Loucy (cell line): ENCODE results near the gene ICAM4.

Experiments used
- H2AFZ ChIP-seq: fragments of 200-600 bp; sonication (generic); 2 replicates; pipeline ENCODE4 v1.6.0; 2016; ENCODE audit warnings: antibody characterized with exemption, mild to moderate bottlenecking, low read length, moderate library complexity
- H3F3A ChIP-seq: fragments of 200-600 bp; 2 replicates; pipeline ENCODE4 v1.6.0; 2016; ENCODE audit warnings: antibody characterized with exemption, low read depth, mild to moderate bottlenecking
- H3K27me3 ChIP-seq: fragments of 200-600 bp; sonication (generic); 2 replicates; pipeline ENCODE4 v1.6.1; 2014; ENCODE audit warnings: low read length, mild to moderate bottlenecking; ENCODE audit not compliant: insufficient read depth, poor library complexity, severe bottlenecking
- H3K36me3 ChIP-seq: fragments of 200-600 bp; sonication (generic); 2 replicates; pipeline ENCODE4 v1.6.1; 2016; ENCODE audit warnings: low read length; ENCODE audit not compliant: insufficient read depth
- H3K4me1 ChIP-seq: fragments of 200-600 bp; sonication (generic); 2 replicates; pipeline ENCODE4 v1.5.1; 2014; ENCODE audit warnings: low read length, mild to moderate bottlenecking; ENCODE audit not compliant: insufficient read depth, poor library complexity, severe bottlenecking
- H3K4me2 ChIP-seq: fragments of 200-600 bp; sonication (generic); 2 replicates; pipeline ENCODE4 v1.6.0; 2014; ENCODE audit warnings: antibody characterized with exemption, low read length, low read depth, mild to moderate bottlenecking; ENCODE audit not compliant: poor library complexity, severe bottlenecking
- H3K4me3 ChIP-seq: fragments of 200-600 bp; sonication (generic); 2 replicates; pipeline ENCODE4 v1.5.1; 2014; ENCODE audit warnings: low read length, mild to moderate bottlenecking, mixed read lengths; ENCODE audit not compliant: poor library complexity, severe bottlenecking
- H3K79me2 ChIP-seq: fragments of 200-600 bp; sonication (generic); 2 replicates; pipeline ENCODE4 v1.6.1; 2014; ENCODE audit warnings: low read length; ENCODE audit not compliant: insufficient read depth
- H3K9ac ChIP-seq: fragments of 200-600 bp; sonication (generic); 2 replicates; pipeline ENCODE4 v1.6.0; 2014; ENCODE audit warnings: mild to moderate bottlenecking, low read depth, low read length, moderate library complexity; ENCODE audit not compliant: poor library complexity, severe bottlenecking
- H3K9me2 ChIP-seq: fragments of 200-600 bp; sonication (generic); replicated peaks from 2 replicates; pipeline ENCODE4 v1.6.1; 2016; ENCODE audit warnings: low read depth, low read length, mixed read lengths
- H3K9me3 ChIP-seq: fragments of 200-600 bp; sonication (generic); 2 replicates; pipeline ENCODE4 v1.6.1; 2014; ENCODE audit warnings: mild to moderate bottlenecking, antibody characterized with exemption, low read length, low read depth; ENCODE audit not compliant: insufficient read depth
- H4K20me1 ChIP-seq: fragments of 200-600 bp; sonication (generic); 2 replicates; pipeline ENCODE4 v1.6.0; 2014; ENCODE audit warnings: antibody characterized with exemption, low read length, mild to moderate bottlenecking; ENCODE audit not compliant: insufficient read depth, poor library complexity, severe bottlenecking
- EZH2phosphoT487 ChIP-seq: fragments of 200-600 bp; IDR thresholded peaks from 2 replicates; pipeline ENCODE4 v1.6.1; 2018; ENCODE audit warnings: antibody characterized with exemption, mild to moderate bottlenecking, moderate library complexity, borderline replicate concordance
- TF ChIP-seq, protein P1 (sequence below): fragments of 200-600 bp; sonication (generic); conservative IDR thresholded peaks from 2 replicates; pipeline ENCODE4 v1.5.1; 2014; ENCODE audit warnings: mild to moderate bottlenecking, antibody characterized with exemption, low read length

The ICAM4 gene

DNA sequence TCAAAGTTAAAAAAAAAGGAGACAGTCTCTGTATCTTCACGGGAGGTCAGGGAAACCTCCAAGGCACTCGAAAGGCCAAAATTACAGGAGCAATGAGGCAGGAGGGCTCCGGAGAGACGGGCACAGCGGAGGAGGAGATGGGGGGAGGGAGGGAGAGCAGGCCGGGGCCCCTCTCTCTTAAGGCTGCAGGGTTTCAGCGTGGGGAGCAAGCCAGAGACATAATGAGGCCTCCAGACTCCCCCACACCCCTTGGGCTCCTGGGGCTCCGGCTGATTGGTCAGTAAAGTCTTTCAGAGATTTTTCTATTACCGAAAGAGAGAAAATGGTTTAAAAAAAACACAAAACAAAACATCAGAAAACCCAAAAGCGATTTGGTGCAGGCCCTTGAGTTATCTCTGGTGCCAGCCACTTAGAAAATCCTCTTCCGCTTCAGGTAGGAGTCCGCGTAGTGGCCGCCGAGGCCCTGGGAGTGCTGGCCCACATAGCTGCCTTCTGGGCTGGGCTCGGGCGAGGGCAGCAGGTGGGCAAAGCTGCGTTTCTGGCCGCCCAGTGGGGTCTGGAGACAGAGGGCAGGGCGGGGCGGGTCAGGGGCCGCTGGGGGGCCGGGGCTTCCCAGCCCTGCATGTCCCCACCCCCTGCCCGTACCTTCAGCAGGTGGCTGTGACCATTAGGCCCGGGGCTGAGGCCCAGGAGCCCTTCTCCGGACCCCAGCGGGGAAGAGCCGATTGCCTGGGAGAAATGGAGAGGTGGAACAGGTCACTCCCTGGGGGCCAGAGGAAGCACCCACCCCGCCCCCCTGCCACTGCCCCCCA lies 30.5 kb downstream of the ICAM4 start:
- Histone ChIP-seq H3K4me2 (no peak overlapping the region), H3K27me3 (no peaks in the 10 kb centered on the region), H4K20me1 (no peaks in the 10 kb centered on the region), H3K4me1 (peaks cover 5% of the 10 kb centered on the region), H3F3A (peaks cover 6% of the 10 kb centered on the region; the same call in 1 of the 2 replicates), H3K79me2 (no peaks in the 10 kb centered on the region), H3K9me3 (no peaks in the 10 kb centered on the region), H3K9me2 (no peaks in the 10 kb centered on the region), H3K9ac (no peak overlapping the region), H3K36me3 (peaks cover 55% of the 10 kb centered on the region; the same call in 1 of the 2 replicates), H3K4me3 (no peak overlapping the region), H2AFZ (no peak overlapping the region)
- TF ChIP-seq, protein P1, sequence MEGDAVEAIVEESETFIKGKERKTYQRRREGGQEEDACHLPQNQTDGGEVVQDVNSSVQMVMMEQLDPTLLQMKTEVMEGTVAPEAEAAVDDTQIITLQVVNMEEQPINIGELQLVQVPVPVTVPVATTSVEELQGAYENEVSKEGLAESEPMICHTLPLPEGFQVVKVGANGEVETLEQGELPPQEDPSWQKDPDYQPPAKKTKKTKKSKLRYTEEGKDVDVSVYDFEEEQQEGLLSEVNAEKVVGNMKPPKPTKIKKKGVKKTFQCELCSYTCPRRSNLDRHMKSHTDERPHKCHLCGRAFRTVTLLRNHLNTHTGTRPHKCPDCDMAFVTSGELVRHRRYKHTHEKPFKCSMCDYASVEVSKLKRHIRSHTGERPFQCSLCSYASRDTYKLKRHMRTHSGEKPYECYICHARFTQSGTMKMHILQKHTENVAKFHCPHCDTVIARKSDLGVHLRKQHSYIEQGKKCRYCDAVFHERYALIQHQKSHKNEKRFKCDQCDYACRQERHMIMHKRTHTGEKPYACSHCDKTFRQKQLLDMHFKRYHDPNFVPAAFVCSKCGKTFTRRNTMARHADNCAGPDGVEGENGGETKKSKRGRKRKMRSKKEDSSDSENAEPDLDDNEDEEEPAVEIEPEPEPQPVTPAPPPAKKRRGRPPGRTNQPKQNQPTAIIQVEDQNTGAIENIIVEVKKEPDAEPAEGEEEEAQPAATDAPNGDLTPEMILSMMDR: no peak
- no peak for TF ChIP-seq EZH2phosphoT487

DNA sequence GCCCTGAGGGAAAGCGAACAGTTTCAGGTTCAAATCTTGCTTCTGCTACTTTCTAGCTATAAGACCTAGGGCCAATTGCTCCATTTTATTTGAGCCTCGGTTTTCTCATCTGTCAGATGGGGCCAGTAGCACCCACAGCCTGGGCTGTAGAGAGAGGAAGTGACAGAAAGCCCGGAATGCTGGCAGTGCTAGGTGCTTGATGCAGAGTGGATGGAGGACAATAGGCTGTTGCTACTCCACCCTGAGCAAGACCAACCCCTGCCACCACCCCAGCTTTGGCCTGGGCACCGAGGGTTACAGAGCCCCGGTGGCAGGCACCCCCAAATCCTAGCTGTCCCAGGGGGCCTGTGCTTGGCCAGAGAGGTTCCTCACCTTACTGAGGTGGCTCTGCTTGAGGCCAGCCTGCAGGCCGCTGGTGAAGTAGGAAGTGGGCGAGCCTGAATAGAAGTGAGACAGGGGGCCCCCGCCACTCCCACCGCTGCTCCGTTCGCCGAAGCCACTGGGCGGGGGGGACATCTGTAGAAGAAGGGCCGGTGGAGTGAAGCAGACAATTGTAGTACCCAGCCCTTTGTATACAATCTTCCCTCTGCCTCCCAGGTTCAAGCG lies 31.2 kb downstream of the ICAM4 start:
- Histone ChIP-seq H3K79me2 (no peaks in the 10 kb centered on the region), H3F3A (peaks cover 6% of the 10 kb centered on the region; the same call in 1 of the 2 replicates), H2AFZ (no peak overlapping the region), H3K4me3 (no peak overlapping the region), H3K9me3 (no peaks in the 10 kb centered on the region), H3K27me3 (no peaks in the 10 kb centered on the region), H3K9ac (no peak overlapping the region), H3K4me1 (peaks cover 5% of the 10 kb centered on the region), H4K20me1 (no peaks in the 10 kb centered on the region), H3K4me2 (no peak overlapping the region), H3K36me3 (peaks cover 62% of the 10 kb centered on the region; the same call in 1 of the 2 replicates), H3K9me2 (no peaks in the 10 kb centered on the region)
- TF ChIP-seq, protein P1: no peak
- TF ChIP-seq EZH2phosphoT487: no peak

DNA sequence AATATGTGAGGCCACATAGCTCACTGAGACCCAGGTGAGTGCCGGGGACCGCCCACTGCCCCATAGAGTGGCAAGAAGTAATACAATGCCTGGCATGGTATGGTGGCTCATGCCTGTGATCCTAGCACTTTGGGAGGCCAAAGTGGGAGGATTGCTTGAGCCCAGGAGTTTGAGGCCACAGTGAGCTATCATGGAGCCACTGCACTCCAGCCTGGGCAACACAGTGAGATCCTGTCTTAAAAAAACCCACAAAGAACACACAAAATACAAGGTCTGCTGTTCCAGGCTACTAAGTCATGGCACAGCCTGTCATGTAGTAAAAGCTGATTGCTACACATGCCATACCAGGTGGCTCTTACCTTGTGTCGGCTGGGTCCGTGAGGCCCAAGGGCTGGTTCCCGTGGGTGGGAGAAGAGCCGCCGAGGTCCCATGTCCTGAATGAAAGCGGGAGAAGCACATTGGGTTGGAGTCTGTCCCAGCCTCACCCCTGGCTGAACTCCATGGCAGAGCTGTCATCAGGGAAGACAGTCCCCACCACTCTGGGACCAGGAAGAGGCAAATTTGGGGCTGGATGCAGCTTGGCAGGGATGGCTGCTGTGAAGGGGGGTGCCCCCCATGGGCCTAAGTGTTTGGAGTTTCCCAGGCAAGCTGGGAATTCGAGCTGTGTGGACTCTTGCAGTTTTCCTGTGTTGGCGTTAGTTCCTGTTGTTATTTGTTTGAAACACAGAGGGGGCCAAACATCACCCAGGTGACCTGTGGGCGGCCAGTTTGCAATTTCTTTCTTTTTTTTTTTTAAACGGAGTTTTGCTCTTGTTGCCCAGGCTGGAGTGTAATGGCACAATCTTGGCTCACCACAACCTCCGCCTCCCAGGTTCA lies 32.3 kb downstream of the ICAM4 start:
- Histone ChIP-seq H3K4me3 (no peak overlapping the region), H3K9me3 (no peaks in the 10 kb centered on the region), H3K4me1 (peaks cover 5% of the 10 kb centered on the region), H2AFZ (no peak overlapping the region), H4K20me1 (no peaks in the 10 kb centered on the region), H3F3A (peaks cover 6% of the 10 kb centered on the region; the same call in 1 of the 2 replicates), H3K9me2 (no peaks in the 10 kb centered on the region), H3K4me2 (no peak overlapping the region), H3K27me3 (no peaks in the 10 kb centered on the region), H3K9ac (no peak overlapping the region), H3K79me2 (no peaks in the 10 kb centered on the region), H3K36me3 (peaks cover 70% of the 10 kb centered on the region; the same call in 1 of the 2 replicates)
- no peak for TF ChIP-seq EZH2phosphoT487
- TF ChIP-seq, protein P1: no peak
